SU-DHL-6 (cell line): ENCODE data around the gene GMIP.

Experiments used
- EZH2phosphoT487 ChIP-seq: fragments of 200-600 bp; sonication (generic), shearing (Covaris generic); conservative IDR thresholded peaks from 2 replicates; pipeline ENCODE4 v1.6.1; 2018; ENCODE audit warnings: mild to moderate bottlenecking, antibody characterized with exemption, low read length, moderate library complexity, mixed read lengths
- TF ChIP-seq, protein P1 (sequence below): fragments of 200-600 bp; sonication (generic); IDR thresholded peaks from one replicate; pipeline ENCODE4 v1.5.1; 2017; ENCODE audit warnings: antibody characterized with exemption, mild to moderate bottlenecking, low read length, moderate library complexity; ENCODE audit not compliant: insufficient read depth, poor library complexity, severe bottlenecking

DNA sequence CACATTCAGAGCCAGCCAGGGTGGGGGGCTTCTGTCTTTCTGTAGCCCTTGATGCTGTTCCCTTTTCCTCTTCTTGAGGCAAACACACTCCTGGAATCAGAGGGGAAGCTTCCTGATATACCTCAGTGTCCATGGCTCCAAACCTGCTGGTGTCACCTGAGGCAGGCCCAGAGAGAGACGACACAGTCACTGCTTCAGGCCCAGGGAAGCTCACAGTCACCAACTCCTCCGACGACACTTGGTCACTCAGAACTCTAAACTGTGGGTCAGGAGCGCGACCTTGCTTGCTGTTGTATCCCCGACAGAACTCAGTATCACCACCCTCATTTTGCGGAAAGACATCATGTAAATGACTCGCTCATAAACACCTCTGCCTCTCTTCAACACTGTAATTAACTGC, 18.9 kb upstream of the GMIP start:
- TF ChIP-seq, protein P1, sequence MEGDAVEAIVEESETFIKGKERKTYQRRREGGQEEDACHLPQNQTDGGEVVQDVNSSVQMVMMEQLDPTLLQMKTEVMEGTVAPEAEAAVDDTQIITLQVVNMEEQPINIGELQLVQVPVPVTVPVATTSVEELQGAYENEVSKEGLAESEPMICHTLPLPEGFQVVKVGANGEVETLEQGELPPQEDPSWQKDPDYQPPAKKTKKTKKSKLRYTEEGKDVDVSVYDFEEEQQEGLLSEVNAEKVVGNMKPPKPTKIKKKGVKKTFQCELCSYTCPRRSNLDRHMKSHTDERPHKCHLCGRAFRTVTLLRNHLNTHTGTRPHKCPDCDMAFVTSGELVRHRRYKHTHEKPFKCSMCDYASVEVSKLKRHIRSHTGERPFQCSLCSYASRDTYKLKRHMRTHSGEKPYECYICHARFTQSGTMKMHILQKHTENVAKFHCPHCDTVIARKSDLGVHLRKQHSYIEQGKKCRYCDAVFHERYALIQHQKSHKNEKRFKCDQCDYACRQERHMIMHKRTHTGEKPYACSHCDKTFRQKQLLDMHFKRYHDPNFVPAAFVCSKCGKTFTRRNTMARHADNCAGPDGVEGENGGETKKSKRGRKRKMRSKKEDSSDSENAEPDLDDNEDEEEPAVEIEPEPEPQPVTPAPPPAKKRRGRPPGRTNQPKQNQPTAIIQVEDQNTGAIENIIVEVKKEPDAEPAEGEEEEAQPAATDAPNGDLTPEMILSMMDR: no peak
- no peak for TF ChIP-seq EZH2phosphoT487
